ENCODE measurements around the gene FAAP100. TPM values are rescaled to one million over a fixed set of nuclear protein-coding genes. Genes with fewer than 3 reads are reported as not detected.

The FAAP100 gene
- total and polyA plus RNA-seq, 2 experiments from 2014 or later: 18.3 to 34.4 TPM

DNA sequence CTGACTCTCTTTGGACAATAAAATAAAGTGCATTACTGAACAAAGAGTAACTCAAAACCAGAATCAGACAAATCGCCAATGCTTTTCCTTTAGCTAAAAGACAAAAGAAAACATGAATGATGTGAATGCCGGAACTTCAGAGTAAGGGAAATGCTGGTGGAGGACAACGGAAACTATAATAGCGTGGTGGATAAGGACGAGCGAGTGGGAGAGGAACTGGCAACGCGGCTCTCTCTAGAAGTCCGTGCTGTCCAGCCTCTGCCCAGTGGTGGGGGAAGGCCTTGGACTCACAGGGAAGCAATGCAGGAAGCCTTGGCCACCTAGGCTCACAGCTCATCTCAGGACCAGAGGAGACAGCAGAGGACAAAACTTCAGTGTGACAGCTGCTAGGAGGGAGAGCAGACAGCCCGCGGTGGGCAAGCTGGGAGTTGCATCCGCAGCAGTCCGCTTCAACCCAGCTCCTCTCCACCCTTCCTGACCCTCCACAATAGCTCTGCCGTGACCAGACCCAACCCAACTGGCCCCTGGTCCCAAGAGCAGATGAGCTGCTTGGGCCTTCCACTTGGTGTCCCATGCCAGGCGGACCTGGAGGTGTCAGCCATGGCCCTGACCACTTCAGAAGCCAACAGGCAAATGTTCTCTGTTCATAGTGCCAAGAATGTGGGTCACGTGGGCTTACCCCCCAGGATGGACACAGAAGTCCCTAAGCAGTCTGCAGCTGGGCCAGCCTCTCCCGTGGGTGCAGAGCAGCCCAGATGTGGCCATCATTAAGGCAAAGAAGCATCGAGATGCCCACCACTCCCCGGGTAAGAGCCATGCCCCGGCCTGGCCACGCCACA lies 5.3 kb upstream of the FAAP100 start:
- H3K36me3 ChIP-seq (replicated peaks; ENCODE audit: insufficient read depth, low read depth): no peaks in the 10 kb centered on the region
- H3K9me3 ChIP-seq (ENCODE audit: low read depth): no peaks in the 10 kb centered on the region
- H2AFZ ChIP-seq: no peak overlapping the region
- peak overlapping the region; percentile 69 for H3K27ac ChIP-seq
- H3K4me3 ChIP-seq: no peak overlapping the region
- no peaks in the 10 kb centered on the region for H3K27me3 ChIP-seq
- DNase-seq (ENCODE audit: low spot score): no peak
- TF ChIP-seq EZH2phosphoT487 (IDR thresholded peaks at IDR 0.05; ENCODE audit: low read depth, severe bottlenecking, unreplicated experiment) (no peak), EZH2 (IDR thresholded peaks at IDR 0.05; ENCODE audit: borderline replicate concordance) (no peak)
- TF ChIP-seq, protein P1, sequence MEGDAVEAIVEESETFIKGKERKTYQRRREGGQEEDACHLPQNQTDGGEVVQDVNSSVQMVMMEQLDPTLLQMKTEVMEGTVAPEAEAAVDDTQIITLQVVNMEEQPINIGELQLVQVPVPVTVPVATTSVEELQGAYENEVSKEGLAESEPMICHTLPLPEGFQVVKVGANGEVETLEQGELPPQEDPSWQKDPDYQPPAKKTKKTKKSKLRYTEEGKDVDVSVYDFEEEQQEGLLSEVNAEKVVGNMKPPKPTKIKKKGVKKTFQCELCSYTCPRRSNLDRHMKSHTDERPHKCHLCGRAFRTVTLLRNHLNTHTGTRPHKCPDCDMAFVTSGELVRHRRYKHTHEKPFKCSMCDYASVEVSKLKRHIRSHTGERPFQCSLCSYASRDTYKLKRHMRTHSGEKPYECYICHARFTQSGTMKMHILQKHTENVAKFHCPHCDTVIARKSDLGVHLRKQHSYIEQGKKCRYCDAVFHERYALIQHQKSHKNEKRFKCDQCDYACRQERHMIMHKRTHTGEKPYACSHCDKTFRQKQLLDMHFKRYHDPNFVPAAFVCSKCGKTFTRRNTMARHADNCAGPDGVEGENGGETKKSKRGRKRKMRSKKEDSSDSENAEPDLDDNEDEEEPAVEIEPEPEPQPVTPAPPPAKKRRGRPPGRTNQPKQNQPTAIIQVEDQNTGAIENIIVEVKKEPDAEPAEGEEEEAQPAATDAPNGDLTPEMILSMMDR (IDR thresholded peaks at IDR 0.05; ENCODE audit: poor library complexity): no peak
- H4K20me1 ChIP-seq (ENCODE audit: insufficient read depth, poor library complexity, severe bottlenecking): no peaks in the 10 kb centered on the region
- 95% methylated on average over 21 of the region's 21 CpGs for WGBS (ENCODE audit: low lambda C conversion rate, missing lambda C conversion rate)
- peaks cover 17% of the 10 kb centered on the region for H3K4me1 ChIP-seq (ENCODE audit: insufficient read depth)
- H3K4me2 ChIP-seq: no peak overlapping the region
- H3K9me2 ChIP-seq (replicated peaks; ENCODE audit: insufficient read depth): no peaks in the 10 kb centered on the region
- peaks cover 3% of the 10 kb centered on the region for H3K79me2 ChIP-seq

DNA sequence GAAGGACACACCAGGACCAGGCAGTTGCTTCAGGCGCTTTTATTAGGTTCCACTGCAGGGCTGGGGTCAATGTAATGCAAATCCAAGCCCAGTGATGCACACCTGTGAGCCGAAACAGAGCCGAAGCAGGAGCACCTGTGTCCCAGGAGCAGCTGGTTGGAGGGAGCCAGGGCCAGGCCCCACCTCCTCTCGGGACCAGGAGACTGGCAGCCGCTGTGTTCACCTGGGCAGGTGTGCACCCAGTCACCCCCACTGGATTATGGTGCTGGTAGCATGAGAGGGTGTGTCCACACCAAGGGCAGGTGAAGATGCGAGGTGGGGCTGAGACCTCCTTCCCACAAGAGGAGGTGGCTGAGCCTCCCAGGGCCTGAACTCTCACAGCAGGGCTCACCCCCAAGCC lies 4.7 kb upstream of the FAAP100 start:
- Histone ChIP-seq H3K4me2 (no peak overlapping the region), H3K4me1 (ENCODE audit: insufficient read depth) (peaks cover 17% of the 10 kb centered on the region), H4K20me1 (ENCODE audit: insufficient read depth, poor library complexity, severe bottlenecking) (no peaks in the 10 kb centered on the region), H3K79me2 (peaks cover 5% of the 10 kb centered on the region), H3K36me3 (replicated peaks; ENCODE audit: insufficient read depth, low read depth) (no peaks in the 10 kb centered on the region), H3K27me3 (no peaks in the 10 kb centered on the region), H3K9me2 (replicated peaks; ENCODE audit: insufficient read depth) (no peaks in the 10 kb centered on the region), H2AFZ (no peak overlapping the region), H3K4me3 (no peak overlapping the region), H3K27ac (peak overlapping the region; percentile 69), H3K9me3 (ENCODE audit: low read depth) (no peaks in the 10 kb centered on the region)
- no peak for DNase-seq (ENCODE audit: low spot score)
- WGBS (ENCODE audit: low lambda C conversion rate, missing lambda C conversion rate): 97% methylated on average over 6 of the region's 6 CpGs
- TF ChIP-seq EZH2 (IDR thresholded peaks at IDR 0.05; ENCODE audit: borderline replicate concordance): no peak
- no peak for TF ChIP-seq EZH2phosphoT487 (IDR thresholded peaks at IDR 0.05; ENCODE audit: low read depth, severe bottlenecking, unreplicated experiment)
- TF ChIP-seq, protein P1 (IDR thresholded peaks at IDR 0.05; ENCODE audit: poor library complexity): no peak

DNA sequence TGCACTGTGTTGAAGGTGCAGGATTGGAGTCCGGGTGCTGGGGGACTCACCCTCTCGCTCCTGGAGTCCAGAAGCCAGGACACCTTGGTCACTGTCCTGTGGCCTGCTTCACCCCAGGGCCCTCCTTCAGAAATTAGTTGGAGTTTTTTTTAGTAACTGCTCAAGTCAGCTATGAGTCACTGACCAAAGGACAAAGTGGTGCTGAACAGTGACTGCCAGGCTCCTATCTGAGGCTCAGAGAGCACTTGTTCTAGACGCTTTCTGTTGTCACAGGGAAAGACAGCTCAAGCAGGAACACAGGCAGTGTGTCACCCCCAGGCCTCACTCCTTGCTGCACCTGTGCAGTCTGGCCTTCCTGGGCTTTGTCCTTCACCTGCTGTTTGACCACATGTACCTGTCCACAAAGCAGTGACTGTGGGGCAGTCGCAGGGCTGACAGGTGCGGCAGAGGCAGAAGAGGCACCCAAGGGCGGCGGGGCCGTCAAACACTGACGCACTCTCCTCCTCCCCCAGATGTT lies 4.1 kb upstream of the FAAP100 start:
- H3K4me2 ChIP-seq: no peak overlapping the region
- no peak overlapping the region for H3K4me3 ChIP-seq
- no peaks in the 10 kb centered on the region for H3K27me3 ChIP-seq
- TF ChIP-seq EZH2 (IDR thresholded peaks at IDR 0.05; ENCODE audit: borderline replicate concordance) (no peak), EZH2phosphoT487 (IDR thresholded peaks at IDR 0.05; ENCODE audit: low read depth, severe bottlenecking, unreplicated experiment) (no peak)
- TF ChIP-seq, protein P1 (IDR thresholded peaks at IDR 0.05; ENCODE audit: poor library complexity): no peak
- DNase-seq (ENCODE audit: low spot score): peak; percentile 71
- no peaks in the 10 kb centered on the region for H3K36me3 ChIP-seq (replicated peaks; ENCODE audit: insufficient read depth, low read depth)
- 92% methylated on average over 9 of the region's 9 CpGs for WGBS (ENCODE audit: low lambda C conversion rate, missing lambda C conversion rate)
- H3K27ac ChIP-seq: peak overlapping the region; percentile 74
- peaks cover 20% of the 10 kb centered on the region for H3K4me1 ChIP-seq (ENCODE audit: insufficient read depth)
- no peaks in the 10 kb centered on the region for H3K9me2 ChIP-seq (replicated peaks; ENCODE audit: insufficient read depth)
- no peaks in the 10 kb centered on the region for H4K20me1 ChIP-seq (ENCODE audit: insufficient read depth, poor library complexity, severe bottlenecking)
- peaks cover 12% of the 10 kb centered on the region for H3K79me2 ChIP-seq
- no peaks in the 10 kb centered on the region for H3K9me3 ChIP-seq (ENCODE audit: low read depth)
- H2AFZ ChIP-seq: no peak overlapping the region

Measured in hepatocyte (in vitro differentiated cells).